A549 (cell line): ENCODE measurements around the gene CD8B.

ENCODE experiments used
- ATOH8 ChIP-seq: fragments of 250-450 bp; sonication (Bioruptor Pico); IDR thresholded peaks from 2 replicates; pipeline ENCODE4 v1.5.0; 2020; ENCODE audit warnings: low read depth, mild to moderate bottlenecking, moderate library complexity
- BHLHE40 ChIP-seq: IDR thresholded peaks from 2 replicates; pipeline ENCODE4 v1.6.1; 2012; ENCODE audit warnings: low read depth, low read length, inconsistent platforms
- CBX2 ChIP-seq: fragments of 200-600 bp; sonication (generic); IDR thresholded peaks from 2 replicates; pipeline ENCODE4 v1.6.1; 2016; ENCODE audit warnings: low read depth, mild to moderate bottlenecking, borderline replicate concordance
- CTCF ChIP-seq: fragments of >200 bp; sonication (Bioruptor Twin); formaldehyde crosslinking; IDR thresholded peaks from 3 replicates; pipeline ENCODE4 v1.5.1; 2016
- ELK1 ChIP-seq: fragments of 150-350 bp; IDR thresholded peaks from 2 replicates; pipeline ENCODE4 v1.6.1; 2014; ENCODE audit warnings: low read depth, mild to moderate bottlenecking, low read length
- EP300 ChIP-seq, 2 experiments: fragments of >200 bp; sonication (Bioruptor Twin); formaldehyde crosslinking; IDR thresholded peaks; 2 replicates in 1 of 2; 3 replicates in 1 of 2; pipeline ENCODE4 v1.6.1; 2016 to 2017
- HMGXB4 ChIP-seq: fragments of 250-450 bp; sonication (Bioruptor Pico); IDR thresholded peaks from 2 replicates; pipeline ENCODE4 v1.5.0; 2021; ENCODE audit warnings: mild to moderate bottlenecking, moderate library complexity, borderline replicate concordance
- MAX ChIP-seq: IDR thresholded peaks from 2 replicates; pipeline ENCODE4 v1.6.1; 2012
- MAZ ChIP-seq: fragments of 150-350 bp; IDR thresholded peaks from 2 replicates; pipeline ENCODE4 v1.6.1; 2014; ENCODE audit warnings: antibody characterized with exemption, low read depth, low read length, borderline replicate concordance
- POLR2A ChIP-seq: IDR thresholded peaks from 2 replicates; pipeline ENCODE4 v1.6.1; 2012; ENCODE audit warnings: mild to moderate bottlenecking, low read length
- RAD21 ChIP-seq, 2 experiments: fragments of >200 bp in 1 of 2; sonication (Bioruptor Twin) in 1 of 2; formaldehyde crosslinking in 1 of 2; IDR thresholded peaks in 1 of 2; conservative IDR thresholded peaks in 1 of 2; 2 replicates in 1 of 2; 3 replicates in 1 of 2; pipeline ENCODE4 v1.6.1; 2012 to 2018; ENCODE audit warnings: inconsistent platforms in 1 of 2
- SMC3 ChIP-seq: fragments of >200 bp; sonication (Bioruptor Twin); formaldehyde crosslinking; IDR thresholded peaks from 3 replicates; pipeline ENCODE4 v1.6.1; 2018; ENCODE audit warnings: inconsistent platforms

- no peak for TF ChIP-seq CTCF
- TF ChIP-seq MAZ: no peak
- TF ChIP-seq ELK1: no peak
- TF ChIP-seq HMGXB4: no peak
- TF ChIP-seq EP300 (IDR thresholded peaks at IDR 0.05): no peak
- no peak for TF ChIP-seq SMC3
- no peak for TF ChIP-seq BHLHE40
- TF ChIP-seq POLR2A: no peak
- TF ChIP-seq MAX: no peak
- no peak for TF ChIP-seq ATOH8 (CRISPR knock-in tag)
- no peak for TF ChIP-seq CBX2
- TF ChIP-seq RAD21 (conservative IDR thresholded peaks at IDR 0.05 in 1 of 2, IDR thresholded peaks at IDR 0.05 in 1 of 2): no peak
Measured at GRCh38 chr2:86807133-86807467, 54.6 kb downstream of the CD8B start.
